ENCODE results near the gene LMTK2. TPM values are rescaled to one million over a fixed set of nuclear protein-coding genes. Genes with fewer than 3 reads are reported as not detected.

LMTK2 gene
- total and polyA plus RNA-seq, 2 experiments from 2014 or later, result 6.7 to 23.8 TPM

DNA sequence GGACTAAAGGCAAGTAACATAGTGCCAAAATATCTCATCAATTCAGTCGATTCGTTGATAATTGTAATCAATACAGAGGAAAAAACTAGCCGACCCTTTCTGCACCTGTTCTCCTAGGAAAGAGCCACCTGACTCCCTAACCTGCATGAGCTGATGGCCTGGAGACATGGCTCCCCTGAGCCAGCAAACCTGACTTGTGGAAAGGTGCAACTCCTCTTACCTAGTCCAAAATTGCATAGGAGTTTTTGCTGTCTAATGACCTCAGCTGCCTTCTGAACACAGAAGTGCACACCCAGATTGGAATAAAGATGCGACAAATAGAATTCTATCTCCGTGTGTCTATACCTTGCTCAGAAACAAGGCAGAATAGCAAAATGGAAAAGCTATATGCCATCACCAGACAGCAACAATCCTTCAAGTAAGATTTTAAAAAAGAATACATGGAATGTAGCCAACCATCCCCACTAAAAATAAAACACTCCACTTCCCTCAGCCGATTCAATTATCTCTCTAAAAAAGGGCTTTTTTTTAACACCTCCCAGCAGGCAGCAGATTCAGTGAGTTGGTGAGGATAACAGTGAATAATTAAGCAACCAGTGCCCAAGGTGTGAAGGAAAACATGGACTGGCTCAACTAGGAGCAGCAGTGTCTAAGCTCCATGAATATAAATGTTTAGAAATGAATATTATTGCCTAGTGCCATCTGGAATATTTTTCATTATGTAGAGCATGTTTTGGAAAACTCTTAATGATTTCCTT, 26.6 kb upstream of the LMTK2 start:
- H3K27ac ChIP-seq, result no peak overlapping the region
- no peak for DNase-seq (ENCODE audit: low read depth in 1 of 2, low spot score in 1 of 2)
- no peak overlapping the region for H3K4me3 ChIP-seq
- peaks cover 26% of the 10 kb centered on the region for H3K4me1 ChIP-seq (ENCODE audit: low read depth)
- H3K27me3 ChIP-seq, result no peaks in the 10 kb centered on the region
- H3K36me3 ChIP-seq, result no peaks in the 10 kb centered on the region
- TF ChIP-seq CTCF (IDR thresholded peaks at IDR 0.05; ENCODE audit: low read depth, low read length), result no peak
- no peaks in the 10 kb centered on the region for H3K9me3 ChIP-seq (ENCODE audit: low read depth)

DNA sequence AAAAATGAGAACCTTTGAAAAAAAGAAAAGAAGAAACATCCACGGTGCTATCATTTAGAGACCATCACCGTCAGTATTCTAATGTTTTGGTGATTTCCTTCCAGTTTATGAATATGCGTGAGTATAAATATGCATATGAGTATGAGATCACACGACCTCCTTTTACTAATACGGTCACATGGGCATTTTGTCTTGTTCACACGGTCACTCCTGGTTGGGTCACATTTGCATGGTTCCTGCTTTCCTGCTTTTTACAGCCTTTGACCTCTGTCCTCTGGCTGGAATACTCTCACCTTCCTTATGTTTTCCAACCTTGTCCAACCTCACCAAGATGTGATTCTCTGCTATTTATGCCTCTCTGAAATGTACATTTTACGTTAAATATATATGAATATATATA, 25.3 kb upstream of the LMTK2 start:
- no peak overlapping the region for H3K27ac ChIP-seq
- no peaks in the 10 kb centered on the region for H3K9me3 ChIP-seq (ENCODE audit: low read depth)
- TF ChIP-seq CTCF (IDR thresholded peaks at IDR 0.05; ENCODE audit: low read depth, low read length), result no peak

DNA sequence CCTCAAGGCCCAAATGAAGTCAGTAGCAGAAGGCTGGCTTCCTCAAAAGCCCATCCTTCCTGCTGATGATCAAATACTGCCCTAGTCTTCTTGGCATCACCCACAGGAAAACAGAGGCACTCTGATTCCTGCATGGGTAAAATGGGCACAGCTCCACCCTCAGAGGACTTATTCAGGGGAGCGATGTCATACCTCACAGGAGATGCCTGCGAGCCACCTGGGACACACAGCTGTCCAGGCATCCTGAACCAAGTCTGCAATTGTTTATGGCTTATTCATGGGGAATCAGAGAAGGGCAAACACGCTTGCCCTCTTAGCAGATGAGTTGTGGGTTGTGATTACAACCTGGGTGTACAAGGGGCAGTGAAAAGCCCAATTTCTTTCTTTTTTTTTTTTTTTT, 22.0 kb upstream of the LMTK2 start:
- H3K36me3 ChIP-seq, result no peaks in the 10 kb centered on the region
- H3K9me3 ChIP-seq (ENCODE audit: low read depth), result no peaks in the 10 kb centered on the region
- no peaks in the 10 kb centered on the region for H3K27me3 ChIP-seq
- H3K4me3 ChIP-seq, result no peak overlapping the region
- TF ChIP-seq CTCF (IDR thresholded peaks at IDR 0.05; ENCODE audit: low read depth, low read length), result no peak
- peak overlapping the region; percentile 90 for H3K27ac ChIP-seq
- peaks cover 16% of the 10 kb centered on the region for H3K4me1 ChIP-seq (ENCODE audit: low read depth)
- DNase-seq (ENCODE audit: low read depth in 1 of 2, low spot score in 1 of 2), result no peak

More for the DNA sequence above, 25.3 kb upstream of the LMTK2 start:
- no peaks in the 10 kb centered on the region for H3K36me3 ChIP-seq
- H3K4me1 ChIP-seq (ENCODE audit: low read depth), result peaks cover 26% of the 10 kb centered on the region
- H3K4me3 ChIP-seq, result no peak overlapping the region
- no peak for DNase-seq (ENCODE audit: low read depth in 1 of 2, low spot score in 1 of 2)
- H3K27me3 ChIP-seq, result no peaks in the 10 kb centered on the region

- no peaks in the 10 kb centered on the region for H3K36me3 ChIP-seq
- no peak overlapping the region for H3K4me3 ChIP-seq
- H3K27me3 ChIP-seq, result no peaks in the 10 kb centered on the region
- H3K4me1 ChIP-seq (ENCODE audit: low read depth), result peaks cover 14% of the 10 kb centered on the region
- no peak overlapping the region for H3K27ac ChIP-seq
- no peaks in the 10 kb centered on the region for H3K9me3 ChIP-seq (ENCODE audit: low read depth)
- no peak for TF ChIP-seq CTCF (IDR thresholded peaks at IDR 0.05; ENCODE audit: low read depth, low read length)
- no peak for DNase-seq (ENCODE audit: low read depth in 1 of 2, low spot score in 1 of 2)
Observed at GRCh38 chr7:98085674-98086073, 21.0 kb upstream of the LMTK2 start.

- Histone ChIP-seq H3K27ac (no peak overlapping the region), H3K27me3 (no peaks in the 10 kb centered on the region), H3K9me3 (ENCODE audit: low read depth) (no peaks in the 10 kb centered on the region), H3K4me3 (no peak overlapping the region), H3K36me3 (no peaks in the 10 kb centered on the region), H3K4me1 (ENCODE audit: low read depth) (peaks cover 14% of the 10 kb centered on the region)
- DNase-seq (ENCODE audit: low read depth in 1 of 2, low spot score in 1 of 2), result no peak
- TF ChIP-seq CTCF (IDR thresholded peaks at IDR 0.05; ENCODE audit: low read depth, low read length), result no peak
Observed at GRCh38 chr7:98086281-98086718, 20.4 kb upstream of the LMTK2 start.

Measured in cardiac muscle cell (in vitro differentiated cells and primary cell).